ENCODE data around the gene PTPRCAP. TPM values are rescaled to one million over a fixed set of nuclear protein-coding genes. Genes with fewer than 3 reads are reported as not detected.

The PTPRCAP gene
- total RNA-seq, 1 donor from 2014 or later, result 2.5 TPM

DNA sequence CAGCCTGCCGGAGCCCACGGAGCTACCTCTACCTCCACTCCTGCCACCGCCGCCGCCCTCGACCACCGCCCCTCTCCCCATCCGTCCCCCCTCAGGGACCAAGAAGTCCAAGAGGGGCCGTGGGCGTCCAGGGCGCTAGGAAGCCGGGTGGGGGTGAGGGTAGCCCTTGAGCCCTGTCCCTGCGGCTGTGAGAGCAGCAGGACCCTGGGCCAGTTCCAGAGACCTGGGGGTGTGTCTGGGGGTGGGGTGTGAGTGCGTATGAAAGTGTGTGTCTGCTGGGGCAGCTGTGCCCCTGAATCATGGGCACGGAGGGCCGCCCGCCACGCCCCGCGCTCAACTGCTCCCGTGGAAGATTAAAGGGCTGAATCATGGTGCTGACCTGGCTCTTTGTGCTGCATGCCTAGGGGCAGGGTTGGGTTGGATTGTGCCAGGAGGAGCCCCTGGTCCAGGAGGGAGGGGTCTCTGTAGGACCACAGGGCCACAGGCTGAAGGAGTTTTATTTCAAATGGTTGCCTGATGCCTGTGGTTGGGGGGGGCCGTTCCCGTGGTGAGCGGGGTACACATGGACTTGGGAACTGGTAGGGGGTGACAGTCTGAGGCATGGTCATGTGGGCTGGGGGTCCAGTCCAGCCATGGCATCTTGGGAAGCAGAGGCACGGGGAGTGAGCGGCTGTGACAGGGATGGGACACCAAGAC is 2.3 kb downstream of the PTPRCAP start:
- peaks cover 4% of the 10 kb centered on the region for H3K36me3 ChIP-seq (ENCODE audit: control insufficient read depth, insufficient read depth, low read length)
- no peak for TF ChIP-seq CTCF (IDR thresholded peaks at IDR 0.05; ENCODE audit: insufficient read depth, low read length, poor library complexity, severe bottlenecking)

GRCh38 chr11:67434395-67434881 is 3.0 kb downstream of the PTPRCAP start:
- no peak for DNase-seq (ENCODE audit: low read depth)
- Histone ChIP-seq H3K4me3 (ENCODE audit: low read depth, low read length) (no peak overlapping the region), H3K36me3 (ENCODE audit: control insufficient read depth, insufficient read depth, low read length) (peaks cover 4% of the 10 kb centered on the region), H3K27me3 (ENCODE audit: control insufficient read depth, insufficient read depth, low read length) (no peaks in the 10 kb centered on the region)
- no peak for TF ChIP-seq CTCF (IDR thresholded peaks at IDR 0.05; ENCODE audit: insufficient read depth, low read length, poor library complexity, severe bottlenecking)

More for the DNA sequence above, 2.3 kb downstream of the PTPRCAP start:
- no peak for DNase-seq (ENCODE audit: low read depth)
- no peak overlapping the region for H3K4me3 ChIP-seq (ENCODE audit: low read depth, low read length)
- H3K27me3 ChIP-seq (ENCODE audit: control insufficient read depth, insufficient read depth, low read length), result no peaks in the 10 kb centered on the region

DNA sequence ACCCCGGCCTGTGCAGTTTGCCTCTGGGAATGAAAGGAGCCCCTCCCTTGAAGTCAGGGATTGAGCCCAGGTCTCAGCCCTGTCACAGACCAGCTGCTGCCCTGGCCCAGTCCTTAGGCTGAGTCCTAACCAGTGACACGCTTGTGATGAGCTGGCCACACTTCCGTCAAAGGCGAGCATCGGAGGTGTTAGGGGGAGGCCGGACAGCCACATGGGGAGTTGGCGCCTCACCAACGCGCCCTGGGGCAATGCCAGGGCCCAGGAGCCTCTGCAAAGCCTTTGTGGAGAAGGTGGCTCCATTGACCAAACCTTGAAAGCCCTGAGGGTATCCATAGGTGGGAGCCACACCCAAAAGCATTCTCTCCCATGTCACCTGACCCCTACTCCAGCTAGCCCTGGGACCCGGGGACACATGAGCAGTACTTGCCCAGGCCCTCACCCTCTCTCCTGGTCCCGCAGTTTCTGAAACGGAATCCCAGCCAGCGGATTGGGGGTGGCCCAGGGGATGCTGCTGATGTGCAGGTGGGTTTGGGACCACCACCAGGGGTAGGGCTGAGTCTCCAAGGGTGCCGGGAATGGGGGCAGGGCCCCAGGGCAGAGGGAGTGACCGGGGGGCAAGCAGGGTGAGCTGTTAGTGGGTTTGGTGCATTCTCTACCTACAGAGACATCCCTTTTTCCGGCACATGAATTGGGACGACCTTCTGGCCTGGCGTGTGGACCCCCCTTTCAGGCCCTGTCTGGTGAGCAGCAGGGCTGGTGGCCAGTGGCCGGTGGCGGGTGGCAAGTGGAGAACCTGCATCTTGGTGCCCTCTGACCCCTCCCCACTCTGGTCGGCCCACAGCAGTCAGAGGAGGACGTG is 3.7 kb downstream of the PTPRCAP start:
- H3K27me3 ChIP-seq (ENCODE audit: control insufficient read depth, insufficient read depth, low read length), result no peaks in the 10 kb centered on the region
- H3K4me3 ChIP-seq (ENCODE audit: low read depth, low read length), result no peak overlapping the region
- DNase-seq (ENCODE audit: low read depth), result no peak
- TF ChIP-seq CTCF (IDR thresholded peaks at IDR 0.05; ENCODE audit: insufficient read depth, low read length, poor library complexity, severe bottlenecking), result no peak
- H3K36me3 ChIP-seq (ENCODE audit: control insufficient read depth, insufficient read depth, low read length), result peaks cover 2% of the 10 kb centered on the region

DNA sequence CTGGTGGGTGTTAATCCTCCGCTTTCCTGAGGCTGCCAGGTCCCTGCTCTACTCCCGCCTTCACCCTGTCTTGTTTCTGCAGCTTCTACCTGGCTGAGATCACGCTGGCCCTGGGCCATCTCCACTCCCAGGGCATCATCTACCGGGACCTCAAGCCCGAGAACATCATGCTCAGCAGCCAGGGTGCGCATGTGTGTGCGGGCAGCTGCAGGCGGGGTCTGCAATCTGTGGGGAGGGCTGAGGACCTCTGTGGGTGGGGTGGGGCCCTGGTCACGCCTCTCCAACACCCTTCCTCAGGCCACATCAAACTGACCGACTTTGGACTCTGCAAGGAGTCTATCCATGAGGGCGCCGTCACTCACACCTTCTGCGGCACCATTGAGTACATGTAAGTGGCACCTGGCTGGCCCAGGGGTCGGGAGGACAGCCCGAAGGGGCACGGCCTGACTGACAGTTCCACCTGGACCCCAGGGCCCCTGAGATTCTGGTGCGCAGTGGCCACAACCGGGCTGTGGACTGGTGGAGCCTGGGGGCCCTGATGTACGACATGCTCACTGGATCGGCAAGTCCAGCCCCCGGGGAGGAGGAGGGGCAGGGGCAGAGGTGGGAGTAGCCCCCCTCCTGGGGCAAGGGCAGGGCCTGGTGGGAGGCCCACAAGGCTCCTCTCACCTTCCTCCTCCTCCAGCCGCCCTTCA is 4.7 kb downstream of the PTPRCAP start:
- Histone ChIP-seq H3K4me3 (ENCODE audit: low read depth, low read length) (no peak overlapping the region), H3K36me3 (ENCODE audit: control insufficient read depth, insufficient read depth, low read length) (peaks cover 2% of the 10 kb centered on the region)

More for the DNA sequence above, 4.7 kb downstream of the PTPRCAP start:
- no peak for DNase-seq (ENCODE audit: low read depth)
- H3K27me3 ChIP-seq (ENCODE audit: control insufficient read depth, insufficient read depth, low read length), result no peaks in the 10 kb centered on the region
- no peak for TF ChIP-seq CTCF (IDR thresholded peaks at IDR 0.05; ENCODE audit: insufficient read depth, low read length, poor library complexity, severe bottlenecking)
